Keratinocyte (primary cell): Measurements from ENCODE around the gene EPHA6.

Experiments
- CTCF ChIP-seq, 3 experiments: IDR thresholded peaks in 1 of 3; conservative IDR thresholded peaks in 1 of 3; optimal IDR thresholded peaks in 1 of 3; 2 replicates in 2 of 3; 3 replicates in 1 of 3; pipeline versions ENCODE3 to v1.5.1; 2011; ENCODE audit warnings: low read length in 3 of 3, mild to moderate bottlenecking in 3 of 3, moderate library complexity in 2 of 3, control low read depth in 1 of 3, inconsistent platforms in 1 of 3; ENCODE audit not compliant: insufficient read depth in 2 of 3; ENCODE audit errors: extremely low read depth in 1 of 3
- EZH2 ChIP-seq: IDR thresholded peaks from one replicate; pipeline ENCODE4 v1.6.1; 2012; ENCODE audit warnings: inconsistent platforms, mild to moderate bottlenecking, low read length, moderate library complexity

- TF ChIP-seq CTCF (optimal IDR thresholded peaks at IDR 0.05 in 1 of 3, IDR thresholded peaks at IDR 0.05 in 1 of 3, conservative IDR thresholded peaks at IDR 0.05 in 1 of 3; ENCODE audit: extremely low read depth in 1 of 3, insufficient read depth in 2 of 3, low read length in 3 of 3) (no peak), EZH2 (no peak)
These were observed 649.6 kb downstream of the EPHA6 start for GRCh38 chr3:97464035-97464434.
